T-helper 17 cell (primary cell): ENCODE results near the gene LPP. TPM values are rescaled to one million over a fixed set of nuclear protein-coding genes. Genes with fewer than 3 reads are reported as not detected.
A peak's percentile ranks its signal among the peaks of the same experiment; 100 is the strongest.

Experiments used
- ATAC-seq: fragments of 150-1000 bp; cut with Tn5 transposase; 2 replicates; pipeline ENCODE4 v1.10.0; 2021; ENCODE audit warnings: mild to moderate bottlenecking, moderate library complexity
- DNase-seq, 3 donors: peaks; one replicate each; pipeline versions ENCODE4 v3.0.0 to v3.0.0-alpha.2; 2020 to 2021
- H3K9me3 ChIP-seq: one replicate; pipeline ENCODE4 v1.7.0; 2013; ENCODE audit warnings: low read length, mild to moderate bottlenecking; ENCODE audit not compliant: control insufficient read depth, poor library complexity, severe bottlenecking
- H3K27ac Mint-ChIP-seq: one replicate; pipeline ENCODE4 v1.8.0; 2022; ENCODE audit warnings: mild to moderate bottlenecking, moderate library complexity, mixed read lengths
- H3K27me3 Mint-ChIP-seq: one replicate; pipeline ENCODE4 v1.8.0; 2022; ENCODE audit warnings: mixed read lengths
- H3K36me3 Mint-ChIP-seq: one replicate; pipeline ENCODE4 v1.8.0; 2022; ENCODE audit warnings: low read depth, mixed read lengths
- H3K4me1 Mint-ChIP-seq: one replicate; pipeline ENCODE4 v1.8.0; 2022; ENCODE audit warnings: mild to moderate bottlenecking, mixed read lengths
- H3K4me3 Mint-ChIP-seq: one replicate; pipeline ENCODE4 v1.8.0; 2022; ENCODE audit warnings: mild to moderate bottlenecking, moderate library complexity, mixed read lengths
- total RNA-seq, 4 donors: library from RNA in 2 of 4; stranded (reverse) in 2 of 4; gene quantifications; one replicate each; pipeline ENCODE4 v1.2.3 and lab custom pipeline; 2022 to 2026

The LPP gene
- total RNA-seq, 2 donors from 2014 or later: 81.0 to 94.2 TPM

DNA sequence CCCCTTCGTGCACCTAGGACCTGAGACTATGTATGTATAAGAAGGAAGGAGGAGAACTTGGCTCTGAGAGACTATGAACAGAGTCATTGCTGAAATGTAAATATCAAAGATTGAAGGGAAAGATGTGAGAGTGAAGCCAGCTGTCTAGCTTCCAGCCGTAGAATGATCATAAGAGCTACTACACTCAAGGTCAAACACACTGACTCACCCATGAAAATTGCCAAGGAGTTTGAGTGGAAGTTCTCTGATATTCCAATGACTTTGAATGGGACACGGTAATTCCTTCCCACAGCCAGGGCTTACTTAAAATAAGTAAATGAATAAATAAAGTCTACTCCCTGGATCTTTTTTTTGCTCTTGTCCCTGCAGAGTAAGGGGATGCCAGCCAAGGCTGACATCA, 618.9 kb downstream of the LPP start:
- Mint-ChIP-seq H3K36me3 (peaks cover 2% of the 10 kb centered on the region), H3K4me3 (no peak overlapping the region), H3K4me1 (peaks cover 5% of the 10 kb centered on the region), H3K27me3 (no peaks in the 10 kb centered on the region), H3K27ac (no peak overlapping the region)
- ATAC-seq: no peak
- no peak for DNase-seq
- no peaks in the 10 kb centered on the region for H3K9me3 ChIP-seq

DNA sequence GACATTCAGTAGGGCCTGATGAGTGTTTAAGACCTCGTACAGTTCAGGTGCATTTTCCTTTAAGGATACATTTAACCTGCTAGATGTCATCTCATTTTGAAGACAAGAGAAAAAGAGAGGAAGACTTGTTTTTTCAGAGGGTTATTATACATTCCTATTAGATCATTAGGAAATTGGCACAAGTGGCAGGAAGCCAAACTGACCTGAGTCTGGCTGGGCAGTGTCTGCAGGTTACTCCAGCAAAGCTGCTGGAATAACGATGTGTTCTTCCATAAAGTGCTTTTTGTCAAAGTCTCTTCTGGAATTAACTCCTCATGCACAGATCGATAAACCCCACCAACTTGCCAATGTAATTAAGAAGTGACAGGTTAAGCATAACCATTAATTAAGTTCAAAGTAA, 621.5 kb downstream of the LPP start:
- H3K9me3 ChIP-seq: no peaks in the 10 kb centered on the region
- Mint-ChIP-seq H3K4me3 (no peak overlapping the region), H3K4me1 (peaks cover 3% of the 10 kb centered on the region), H3K27me3 (no peaks in the 10 kb centered on the region), H3K36me3 (peaks cover 2% of the 10 kb centered on the region), H3K27ac (peak overlapping the region; percentile 53)
- DNase-seq: no peak
- ATAC-seq: no peak

DNA sequence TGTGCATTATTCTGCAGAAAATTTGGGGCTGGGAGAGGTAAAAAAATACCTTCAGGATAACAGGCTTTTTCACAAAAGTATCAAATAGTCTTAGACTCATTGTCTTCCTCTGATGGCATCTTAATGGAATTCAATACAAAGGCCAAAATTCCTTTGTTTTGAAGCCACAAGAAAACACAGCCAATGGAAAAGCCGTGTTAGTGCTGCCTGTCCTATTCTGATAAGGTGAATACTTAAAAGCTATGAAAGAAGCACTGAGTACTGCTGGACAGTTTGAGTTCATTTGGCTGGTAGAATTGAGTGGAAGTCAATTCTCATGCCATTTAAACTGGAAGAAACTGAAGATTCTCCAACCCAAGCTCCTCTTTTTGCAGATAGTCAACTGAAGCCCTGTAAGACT, 622.5 kb downstream of the LPP start:
- Mint-ChIP-seq H3K27ac (no peak overlapping the region), H3K4me1 (peaks cover 3% of the 10 kb centered on the region), H3K4me3 (no peak overlapping the region), H3K36me3 (peaks cover 2% of the 10 kb centered on the region), H3K27me3 (no peaks in the 10 kb centered on the region)
- no peak for ATAC-seq
- no peak for DNase-seq
- no peaks in the 10 kb centered on the region for H3K9me3 ChIP-seq

DNA sequence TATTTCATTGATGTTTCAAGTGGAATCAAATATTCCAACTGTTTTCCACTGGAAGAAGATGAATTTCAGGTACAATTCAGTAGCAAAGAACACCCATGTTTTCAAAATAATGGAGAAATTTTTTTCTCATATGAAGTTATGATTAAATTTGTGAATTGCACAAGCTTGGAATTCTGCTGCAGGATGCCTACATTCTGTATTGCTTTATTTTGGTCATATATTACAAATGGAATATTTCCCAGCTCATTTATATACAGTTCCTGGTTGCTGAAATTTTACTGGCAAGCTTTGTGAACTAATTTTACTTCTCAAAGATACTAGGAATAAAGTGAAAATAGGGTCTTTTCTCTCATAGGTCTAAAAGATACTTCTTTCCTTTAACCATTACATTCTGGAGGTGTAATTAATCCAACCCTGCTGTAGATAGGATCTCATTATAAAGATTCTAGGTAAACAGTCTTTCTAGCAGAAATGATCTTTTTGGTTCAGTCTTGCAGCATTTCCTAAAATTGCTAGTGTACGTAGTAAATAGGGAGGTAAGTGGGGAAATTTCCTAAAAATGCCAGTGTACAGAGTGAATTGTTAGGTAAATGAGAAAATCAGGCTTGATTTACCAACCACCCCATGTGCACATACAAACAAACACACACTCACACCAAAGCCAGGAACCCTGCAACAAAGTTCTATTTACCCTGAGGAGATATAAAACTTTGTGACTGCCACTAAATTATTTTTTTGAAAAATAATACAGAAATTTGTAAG, 624.3 kb downstream of the LPP start:
- Mint-ChIP-seq H3K4me1 (peaks cover 10% of the 10 kb centered on the region), H3K4me3 (no peak overlapping the region), H3K27me3 (no peaks in the 10 kb centered on the region), H3K27ac (no peak overlapping the region), H3K36me3 (peaks cover 4% of the 10 kb centered on the region)
- no peak for DNase-seq
- ATAC-seq: no peak
- no peaks in the 10 kb centered on the region for H3K9me3 ChIP-seq

DNA sequence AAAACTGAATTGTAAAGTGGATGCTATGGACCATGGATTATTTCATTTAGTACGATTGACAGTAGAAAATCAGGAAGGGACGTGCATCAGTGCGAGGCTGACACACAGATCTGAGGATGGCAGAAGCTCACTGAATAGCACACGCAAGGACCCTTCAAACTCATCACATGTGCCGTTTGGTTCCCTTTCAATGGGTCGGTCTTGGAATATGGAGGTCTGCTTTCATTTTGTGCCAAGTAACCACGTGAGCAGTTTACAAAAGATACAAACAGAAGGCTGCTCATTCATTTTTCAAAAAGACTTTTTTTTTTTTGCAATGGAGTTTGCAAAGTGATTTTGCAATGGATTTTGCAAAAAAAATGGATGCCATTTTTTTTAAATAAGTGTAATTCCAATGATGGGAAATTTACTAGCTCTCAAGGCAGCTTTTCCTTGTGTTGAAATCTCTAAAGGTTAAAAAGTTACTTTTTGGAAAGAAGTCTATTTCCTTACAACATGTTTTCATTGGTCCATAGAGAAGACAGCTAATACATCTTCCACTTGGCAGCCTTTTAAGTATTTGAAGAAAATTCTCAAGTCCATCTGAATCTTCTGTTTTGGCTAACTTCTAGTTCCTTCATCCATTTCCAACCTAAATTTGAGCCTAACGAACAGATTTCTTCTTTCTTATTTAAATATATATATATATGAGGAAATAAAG, 625.5 kb downstream of the LPP start:
- Mint-ChIP-seq H3K4me1 (peaks cover 10% of the 10 kb centered on the region), H3K36me3 (peaks cover 4% of the 10 kb centered on the region), H3K27me3 (no peaks in the 10 kb centered on the region), H3K27ac (no peak overlapping the region), H3K4me3 (no peak overlapping the region)
- H3K9me3 ChIP-seq: no peaks in the 10 kb centered on the region
- DNase-seq (no peak), ATAC-seq (no peak)

DNA sequence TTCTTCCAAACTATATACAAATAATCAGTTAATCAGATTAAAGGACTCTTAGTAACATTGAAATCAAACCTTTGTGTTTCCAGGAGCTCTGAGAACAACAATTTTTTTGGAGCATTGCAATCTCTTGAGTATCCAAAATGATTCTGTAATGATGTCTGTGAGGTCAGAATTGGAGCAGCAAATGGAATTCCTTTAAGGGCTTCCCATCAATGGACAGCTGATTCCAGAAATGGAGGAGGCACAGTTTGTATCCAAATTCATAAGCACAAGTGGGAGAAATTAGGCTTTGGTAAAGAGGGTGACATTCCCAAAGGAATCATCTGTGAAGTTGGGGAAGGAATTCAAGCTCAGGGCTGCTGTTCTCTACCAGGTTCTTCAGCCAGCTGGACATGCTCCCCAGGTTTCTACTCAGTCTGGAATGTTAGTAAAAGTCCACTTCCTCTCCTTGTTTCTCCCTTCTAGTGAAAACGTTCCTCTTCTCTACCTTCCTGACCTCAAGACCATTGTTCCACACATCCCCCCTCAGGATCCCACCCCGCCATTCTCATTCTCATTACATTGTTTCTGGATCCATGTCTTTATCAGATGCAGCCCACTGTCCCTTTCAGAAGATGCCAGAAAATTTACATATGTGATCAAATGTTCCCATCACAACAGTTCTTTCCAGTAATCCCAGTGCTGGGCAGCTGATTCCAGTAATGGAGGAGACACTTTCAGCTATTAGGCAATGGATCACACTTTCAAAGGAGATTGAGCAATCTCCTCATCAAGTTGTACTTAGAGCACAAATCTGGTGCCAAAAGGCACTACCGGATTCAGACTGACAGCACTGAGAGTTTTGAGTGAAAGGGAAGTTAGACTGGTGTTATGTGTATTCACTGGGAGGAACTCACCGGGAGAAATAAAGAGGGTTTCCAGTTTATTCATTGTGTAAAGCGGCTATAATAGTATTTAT, 626.5 kb downstream of the LPP start:
- Mint-ChIP-seq H3K27ac (no peak overlapping the region), H3K4me1 (peaks cover 7% of the 10 kb centered on the region)

DNA sequence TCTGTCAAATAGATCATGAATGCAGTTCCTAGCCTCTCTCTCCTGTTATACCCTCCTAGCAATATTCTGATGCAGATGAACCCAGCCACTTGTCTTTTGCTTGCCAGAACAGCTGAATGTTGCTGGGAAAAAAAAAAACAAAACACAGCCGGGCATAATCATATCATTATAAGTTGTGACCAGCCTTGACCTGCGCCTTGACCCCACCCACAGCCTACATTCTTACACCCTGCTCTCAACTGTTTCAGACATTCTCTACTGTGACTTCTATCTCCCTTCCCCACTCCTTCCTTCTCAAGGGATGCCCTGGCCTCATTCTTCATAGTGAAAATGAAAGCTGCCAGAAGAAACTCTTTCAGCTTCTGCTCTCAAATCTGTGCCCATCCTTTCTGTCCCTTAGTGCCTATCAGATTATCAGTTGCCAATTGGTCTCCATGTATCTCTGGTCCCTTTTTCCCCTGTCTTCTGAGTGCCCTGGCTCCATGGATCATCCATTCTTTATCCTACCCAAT, 628.7 kb downstream of the LPP start:
- Mint-ChIP-seq H3K27ac (no peak overlapping the region), H3K36me3 (peaks cover 4% of the 10 kb centered on the region), H3K4me3 (no peak overlapping the region), H3K27me3 (no peaks in the 10 kb centered on the region), H3K4me1 (peaks cover 10% of the 10 kb centered on the region)
- DNase-seq (no peak), ATAC-seq (no peak)
- no peaks in the 10 kb centered on the region for H3K9me3 ChIP-seq

More for the DNA sequence above, 626.5 kb downstream of the LPP start:
- no peaks in the 10 kb centered on the region for H3K9me3 ChIP-seq
- DNase-seq (no peak), ATAC-seq (no peak)
- no peaks in the 10 kb centered on the region for H3K27me3 Mint-ChIP-seq
- H3K36me3 Mint-ChIP-seq: peaks cover 4% of the 10 kb centered on the region
- no peak overlapping the region for H3K4me3 Mint-ChIP-seq

DNA sequence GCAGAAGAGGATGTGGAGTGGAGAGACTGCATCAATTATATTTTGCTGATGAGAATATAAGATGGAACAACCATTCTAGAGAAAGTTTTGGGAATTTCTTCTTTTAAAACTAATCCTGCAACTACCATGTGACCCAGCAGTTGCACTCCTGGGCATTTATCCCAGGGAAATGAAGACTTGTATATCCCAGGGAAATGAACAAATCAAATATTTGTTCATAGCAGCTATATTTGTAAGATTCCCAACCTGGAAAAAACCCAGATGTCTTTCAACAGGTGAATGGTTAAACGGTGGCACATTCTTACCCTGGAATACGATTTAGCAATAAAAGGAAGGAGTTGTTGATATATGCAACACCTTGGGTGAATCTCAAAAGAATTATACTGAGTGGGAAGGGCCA, 632.5 kb downstream of the LPP start:
- no peak for ATAC-seq

DNA sequence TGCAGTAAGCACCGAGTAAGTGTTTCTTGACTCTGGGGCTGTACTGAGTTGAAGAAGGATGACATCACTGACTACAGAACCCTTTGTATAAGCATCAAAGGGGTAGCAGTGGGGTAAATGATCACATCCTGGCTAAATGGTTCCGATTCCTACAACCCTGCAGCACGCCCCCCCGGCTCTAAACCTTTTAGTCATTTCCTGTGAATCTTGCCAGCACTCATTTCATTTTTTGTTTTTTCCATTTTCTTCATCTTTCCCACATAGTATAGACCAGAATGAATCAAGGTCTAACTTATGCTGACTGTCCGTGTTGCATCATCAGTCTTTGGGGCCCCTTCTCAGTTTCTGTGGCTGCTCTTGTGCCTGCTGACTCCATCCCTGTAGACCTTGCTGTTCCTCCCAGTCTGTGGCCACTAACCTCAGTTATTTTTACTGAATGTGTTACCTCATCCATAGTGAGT, 634.7 kb downstream of the LPP start:
- DNase-seq (no peak), ATAC-seq (peak; percentile 87)
- no peaks in the 10 kb centered on the region for H3K9me3 ChIP-seq
- no peaks in the 10 kb centered on the region for H3K27me3 Mint-ChIP-seq
- H3K4me1 Mint-ChIP-seq: peaks cover 7% of the 10 kb centered on the region
- no peaks in the 10 kb centered on the region for H3K36me3 Mint-ChIP-seq
- H3K4me3 Mint-ChIP-seq: no peak overlapping the region
- H3K27ac Mint-ChIP-seq: no peak overlapping the region

More for the DNA sequence above, 632.5 kb downstream of the LPP start:
- H3K4me1 Mint-ChIP-seq: peaks cover 13% of the 10 kb centered on the region
- H3K4me3 Mint-ChIP-seq: no peak overlapping the region
- H3K27ac Mint-ChIP-seq: no peak overlapping the region
- peaks cover 4% of the 10 kb centered on the region for H3K36me3 Mint-ChIP-seq
- H3K27me3 Mint-ChIP-seq: no peaks in the 10 kb centered on the region
- H3K9me3 ChIP-seq: no peaks in the 10 kb centered on the region
- DNase-seq: no peak

DNA sequence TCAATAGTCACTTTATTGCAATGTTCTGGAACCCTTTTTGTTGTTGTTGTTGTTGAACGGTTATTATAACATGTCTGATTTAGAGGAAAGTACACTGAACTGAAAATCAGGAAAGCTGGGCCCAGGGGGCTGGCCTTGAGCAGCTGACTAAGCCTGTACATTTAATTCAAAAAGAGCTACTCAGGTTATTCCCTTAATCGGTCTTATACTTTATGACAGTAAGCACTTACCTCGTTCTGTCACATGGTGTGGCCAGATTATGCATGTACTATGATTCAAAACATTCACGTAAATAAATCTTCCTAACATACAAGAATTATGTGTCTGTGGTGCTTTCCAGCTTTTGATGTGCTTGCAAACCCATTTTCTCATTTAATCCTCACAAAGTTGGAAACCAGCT, 635.3 kb downstream of the LPP start:
- DNase-seq (no peak), ATAC-seq (no peak)
- H3K4me1 Mint-ChIP-seq: peaks cover 7% of the 10 kb centered on the region
- no peak overlapping the region for H3K27ac Mint-ChIP-seq
- H3K9me3 ChIP-seq: no peaks in the 10 kb centered on the region
- no peaks in the 10 kb centered on the region for H3K27me3 Mint-ChIP-seq
- H3K4me3 Mint-ChIP-seq: no peak overlapping the region
- H3K36me3 Mint-ChIP-seq: no peaks in the 10 kb centered on the region

DNA sequence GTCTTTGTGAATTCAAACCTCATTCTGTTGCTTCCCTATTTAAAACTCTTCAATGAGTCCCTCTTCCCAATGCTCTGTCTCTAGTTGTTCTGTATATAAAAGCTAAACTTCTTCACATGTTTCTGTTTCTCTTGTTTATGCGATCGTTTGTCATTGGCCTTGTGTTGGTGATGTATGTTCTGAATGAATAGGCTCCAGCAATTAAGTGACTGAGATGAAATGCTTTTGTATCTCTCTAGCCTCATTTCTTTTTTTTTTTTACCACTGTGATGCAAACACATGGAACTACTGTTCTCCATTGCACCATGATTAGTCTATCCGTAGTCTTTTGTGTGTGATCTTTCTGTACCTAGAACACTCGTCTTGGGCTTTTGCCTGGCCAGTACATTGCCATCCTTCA, 637.4 kb downstream of the LPP start:
- no peaks in the 10 kb centered on the region for H3K9me3 ChIP-seq
- H3K4me3 Mint-ChIP-seq: peak overlapping the region; percentile 8
- peaks cover 4% of the 10 kb centered on the region for H3K4me1 Mint-ChIP-seq
- ATAC-seq (no peak), DNase-seq (no peak)
- H3K36me3 Mint-ChIP-seq: no peaks in the 10 kb centered on the region
- no peaks in the 10 kb centered on the region for H3K27me3 Mint-ChIP-seq
- H3K27ac Mint-ChIP-seq: peak overlapping the region; percentile 19

DNA sequence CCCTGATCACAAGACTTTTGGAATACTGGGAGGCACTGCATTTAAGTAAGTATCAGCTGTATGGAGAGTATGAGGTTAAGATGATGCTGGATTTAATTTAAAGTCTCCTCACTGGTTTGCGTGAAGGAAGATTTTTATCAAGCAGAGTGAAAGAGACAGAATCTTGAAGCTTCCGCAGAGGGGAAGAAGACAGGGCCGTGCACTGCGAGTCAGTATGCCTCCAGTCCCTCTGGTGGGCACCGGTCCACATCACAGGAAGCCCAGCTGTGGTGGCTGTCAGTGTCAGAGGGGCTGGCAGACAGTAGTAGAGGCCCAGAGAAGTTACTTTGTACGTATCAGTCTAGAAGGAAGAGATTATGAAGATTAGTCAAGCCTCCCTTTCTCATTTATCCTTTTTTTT, 638.8 kb downstream of the LPP start:
- Mint-ChIP-seq H3K27ac (no peak overlapping the region), H3K4me3 (no peak overlapping the region), H3K4me1 (peaks cover 10% of the 10 kb centered on the region), H3K27me3 (no peaks in the 10 kb centered on the region), H3K36me3 (no peaks in the 10 kb centered on the region)
- no peaks in the 10 kb centered on the region for H3K9me3 ChIP-seq
- DNase-seq (no peak), ATAC-seq (no peak)

DNA sequence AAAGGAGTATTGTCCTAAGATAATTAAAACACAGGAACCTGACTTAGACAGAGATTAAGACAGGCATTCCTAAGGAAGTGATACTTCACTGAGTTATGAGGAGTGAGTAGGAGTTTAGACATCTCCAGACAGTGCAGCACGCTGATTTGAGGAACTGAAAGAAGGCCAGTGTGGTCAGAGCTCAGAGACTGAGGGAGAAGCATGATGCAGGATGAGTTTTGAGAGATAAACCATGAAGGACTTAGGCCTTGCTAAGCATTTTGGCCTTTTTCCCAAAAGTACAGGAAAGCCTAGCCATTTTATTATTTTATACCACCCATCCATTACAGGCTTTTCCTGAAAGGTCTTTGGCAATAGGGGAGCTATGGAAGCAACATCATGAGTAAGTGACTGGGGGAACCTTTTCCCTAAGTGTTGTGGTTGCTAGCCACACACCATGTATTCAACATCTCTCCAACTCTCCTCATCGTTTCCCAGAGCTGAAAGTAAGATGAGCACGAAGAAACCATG, 642.2 kb downstream of the LPP start:
- no peaks in the 10 kb centered on the region for H3K9me3 ChIP-seq
- Mint-ChIP-seq H3K4me3 (no peak overlapping the region), H3K36me3 (no peaks in the 10 kb centered on the region), H3K27me3 (no peaks in the 10 kb centered on the region), H3K27ac (no peak overlapping the region), H3K4me1 (peaks cover 16% of the 10 kb centered on the region)
- DNase-seq (no peak), ATAC-seq (no peak)
